Colon (tissue), 2 donors: ENCODE measurements around the gene GUCA1A.
"Not testable (repeated sequence)": the region's sequence is repeated elsewhere in the genome, so short reads cannot be mapped to it uniquely, and the experiment has no call there.

ENCODE experiments used
- FAIRE-seq: peaks from 2 replicates; lab custom pipeline; 2012; peaks lifted over from hg19 to GRCh38; lab: Jason Lieb, UNC
- donor health status: control.
- donor health status: control.

The GUCA1A gene

DNA sequence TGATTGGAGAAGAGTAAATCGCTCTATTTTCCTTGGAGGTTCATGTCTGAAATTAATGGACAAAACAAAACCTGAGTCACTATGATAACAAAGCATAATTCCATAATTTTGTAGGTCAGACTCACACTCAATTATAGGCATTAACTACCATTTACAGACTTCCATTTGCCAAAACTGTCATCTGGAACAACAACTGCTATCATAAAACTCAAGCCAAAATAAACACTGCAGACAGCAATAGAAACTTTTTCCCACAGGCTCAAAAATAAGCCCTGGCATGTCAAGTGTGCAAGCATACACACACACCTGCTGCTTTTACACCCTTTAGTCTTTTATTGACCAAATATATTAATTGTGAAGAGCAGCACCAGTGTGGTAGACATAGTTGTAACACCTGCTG is 37.4 kb downstream of the GUCA1A start:
- FAIRE-seq = no peak

DNA sequence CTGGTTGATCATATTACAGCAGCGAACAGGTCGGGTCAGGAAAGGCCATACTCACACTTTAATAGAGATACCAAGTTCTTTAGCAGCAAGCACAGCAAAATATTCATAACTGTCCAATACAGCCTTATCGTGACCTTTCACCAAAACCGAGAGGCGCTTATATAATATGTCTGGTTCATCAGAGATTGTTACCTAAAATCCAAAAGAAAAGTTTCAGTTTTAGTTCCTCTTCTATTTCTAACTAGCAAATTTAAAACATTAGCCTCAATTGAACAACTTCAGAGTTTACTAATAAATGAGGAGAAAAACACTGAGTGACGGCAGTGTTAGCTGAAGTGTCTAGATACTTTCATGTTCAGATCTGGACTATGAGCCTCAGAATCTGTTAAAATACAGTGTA is 38.6 kb downstream of the GUCA1A start:
- FAIRE-seq = no peak

DNA sequence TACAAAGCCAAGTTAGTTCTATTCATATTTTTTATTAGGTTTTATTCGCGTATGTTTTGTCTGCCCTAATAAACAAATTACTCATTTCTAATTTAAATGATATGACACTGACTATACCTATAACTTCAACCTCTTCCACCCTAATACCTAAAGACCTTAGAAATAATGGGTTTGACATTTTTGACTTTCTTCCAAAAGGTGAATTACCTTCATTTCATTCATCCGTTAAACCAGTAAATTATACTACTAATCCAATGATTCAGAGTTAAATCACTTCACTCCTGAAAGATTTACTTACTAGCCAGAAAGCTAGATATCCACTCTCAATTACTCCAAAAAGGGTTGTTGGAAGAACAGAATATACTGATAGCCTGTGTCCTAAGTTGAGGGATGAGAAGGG is 39.3 kb downstream of the GUCA1A start:
- no peak for FAIRE-seq

DNA sequence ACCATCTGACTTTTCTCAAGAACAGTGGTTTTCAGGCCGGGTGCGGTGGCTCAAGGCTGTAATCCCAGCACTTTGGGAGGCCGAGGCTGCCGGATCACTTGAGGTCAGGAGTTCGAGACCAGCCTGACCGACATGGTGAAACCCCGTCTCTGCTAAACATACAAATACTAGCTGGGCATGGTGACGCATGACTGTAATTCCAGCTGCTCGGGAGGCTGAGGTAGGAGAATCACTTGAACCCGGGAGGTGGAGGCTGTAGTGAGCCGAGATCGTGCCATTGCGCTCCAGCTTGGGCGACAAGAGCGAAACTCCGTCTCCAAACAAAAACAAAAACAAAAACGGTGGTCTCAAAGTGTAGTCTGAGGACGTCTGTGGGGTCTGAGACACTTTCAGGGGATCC is 43.3 kb downstream of the GUCA1A start:
- FAIRE-seq = not testable (repeated sequence)

DNA sequence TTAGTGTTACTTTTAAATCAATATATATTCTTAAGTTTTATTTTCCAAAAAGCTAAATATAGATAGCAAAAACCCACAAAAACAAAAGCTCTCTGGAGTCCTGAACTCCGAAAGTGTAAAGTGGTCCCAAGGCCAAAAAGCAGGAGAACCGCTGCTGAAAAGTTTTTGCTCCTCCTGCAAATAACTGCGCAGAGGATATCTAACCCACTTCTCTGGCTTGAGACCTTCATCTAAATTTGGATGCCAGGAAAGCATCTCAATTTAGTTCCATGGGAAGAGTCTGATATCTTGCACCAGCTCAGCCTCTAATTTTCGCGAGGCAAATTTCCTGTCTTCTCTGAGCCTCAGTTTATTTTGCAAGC is 44.0 kb downstream of the GUCA1A start:
- no peak for FAIRE-seq

DNA sequence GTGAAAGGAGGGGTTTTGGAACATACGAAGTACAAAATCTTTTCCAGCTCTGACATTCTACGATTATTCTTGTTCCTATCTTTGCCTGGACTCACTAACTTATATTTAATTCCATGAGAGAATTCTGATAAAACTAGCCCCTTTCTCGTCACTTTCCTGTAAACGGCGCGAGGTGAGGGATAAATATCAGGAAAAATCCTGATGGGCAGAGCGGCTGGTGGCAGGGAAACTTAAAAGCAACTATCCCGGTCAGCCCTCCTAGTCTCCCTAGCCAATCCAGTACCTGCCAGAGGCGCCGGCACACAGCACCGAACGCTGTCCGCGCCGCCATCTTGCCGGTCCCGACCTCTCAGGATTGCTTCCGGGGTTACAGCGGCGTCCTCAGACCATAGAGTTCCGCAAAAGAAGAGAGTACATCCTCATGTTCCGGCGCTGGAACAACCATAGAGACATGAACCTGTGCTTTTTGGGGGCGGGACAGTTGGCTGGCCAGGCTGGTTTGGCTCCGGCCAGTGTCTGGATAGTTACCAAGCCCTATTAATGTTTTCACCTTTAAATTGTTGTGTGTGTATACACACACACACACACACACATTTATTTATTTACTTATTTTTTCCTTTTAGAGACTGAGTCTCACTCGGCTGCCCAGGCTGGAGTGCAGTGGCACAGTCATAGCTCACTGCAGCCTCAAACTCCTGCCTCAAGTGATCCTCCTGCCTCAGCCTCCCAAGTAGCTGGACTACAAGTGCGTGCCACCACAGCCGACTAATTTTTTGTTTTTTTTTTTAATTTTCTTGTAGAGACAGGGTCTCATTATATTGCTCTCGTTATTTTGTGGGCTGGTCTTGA is 44.6 kb downstream of the GUCA1A start, which contains the start of gene MRPS10:
Gene MRPS10, minus strand, starts transcription at position 343 of the 849 bp plus-strand sequence. Its CDS starts 12 bp downstream, at position 331.
- no peak for FAIRE-seq

DNA sequence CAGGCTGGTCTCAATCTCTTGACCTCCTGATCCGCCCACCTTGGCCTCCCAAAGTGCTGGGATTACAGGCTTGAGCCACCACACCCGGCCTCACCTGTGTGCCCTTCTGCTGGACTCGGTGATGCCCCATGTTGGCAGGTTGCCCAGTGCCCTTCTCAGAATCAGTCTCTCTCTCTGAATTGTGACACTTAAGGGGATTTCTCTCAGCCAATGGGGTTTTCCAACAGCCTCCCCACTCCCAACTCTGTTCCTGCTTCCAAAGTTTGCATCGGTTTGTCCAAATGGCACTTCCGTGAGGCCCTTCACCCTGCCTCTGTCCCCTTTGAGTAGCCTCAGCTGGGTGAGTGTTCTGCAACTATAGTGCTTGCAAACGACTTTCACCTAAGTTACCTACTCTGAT is 47.6 kb downstream of the GUCA1A start:
- FAIRE-seq = no peak

DNA sequence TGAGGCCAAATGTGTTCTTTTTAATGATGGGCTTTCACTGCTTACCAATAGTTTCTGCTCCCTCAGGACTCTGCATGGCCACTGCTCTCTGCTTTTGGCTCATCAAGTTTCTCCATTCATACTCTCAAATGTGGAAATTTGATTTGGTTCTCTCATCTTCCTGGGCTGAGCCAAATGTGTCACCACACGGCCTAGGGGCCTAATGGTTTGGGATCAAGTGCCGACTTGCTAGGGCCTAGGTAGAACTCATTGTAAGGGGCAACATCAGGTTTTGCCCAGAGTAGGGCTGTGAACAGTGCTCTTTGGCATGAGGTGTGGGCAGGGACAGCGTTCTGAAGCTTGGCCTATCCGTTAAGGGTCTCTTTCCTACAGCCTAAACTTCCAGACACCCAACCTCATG is 48.4 kb downstream of the GUCA1A start:
- FAIRE-seq = no peak

DNA sequence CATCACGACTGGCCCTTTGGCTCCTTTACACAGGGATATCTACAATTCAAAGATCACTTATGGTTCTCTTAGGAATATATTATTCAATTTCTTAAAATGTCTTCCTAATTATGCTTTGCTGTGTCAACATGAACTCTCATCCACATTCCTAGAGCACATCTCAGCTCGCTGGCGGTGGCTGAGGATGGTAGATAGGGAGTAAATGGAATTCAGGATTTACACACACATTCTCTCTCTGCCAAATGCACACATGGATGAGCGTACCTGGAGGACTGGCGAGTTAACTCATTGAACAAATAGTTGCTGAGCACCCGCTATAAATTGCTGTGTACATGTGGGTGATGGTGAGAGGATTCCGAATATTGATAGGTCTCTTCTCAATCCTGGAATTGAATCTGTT is 49.3 kb downstream of the GUCA1A start:
- FAIRE-seq = no peak

DNA sequence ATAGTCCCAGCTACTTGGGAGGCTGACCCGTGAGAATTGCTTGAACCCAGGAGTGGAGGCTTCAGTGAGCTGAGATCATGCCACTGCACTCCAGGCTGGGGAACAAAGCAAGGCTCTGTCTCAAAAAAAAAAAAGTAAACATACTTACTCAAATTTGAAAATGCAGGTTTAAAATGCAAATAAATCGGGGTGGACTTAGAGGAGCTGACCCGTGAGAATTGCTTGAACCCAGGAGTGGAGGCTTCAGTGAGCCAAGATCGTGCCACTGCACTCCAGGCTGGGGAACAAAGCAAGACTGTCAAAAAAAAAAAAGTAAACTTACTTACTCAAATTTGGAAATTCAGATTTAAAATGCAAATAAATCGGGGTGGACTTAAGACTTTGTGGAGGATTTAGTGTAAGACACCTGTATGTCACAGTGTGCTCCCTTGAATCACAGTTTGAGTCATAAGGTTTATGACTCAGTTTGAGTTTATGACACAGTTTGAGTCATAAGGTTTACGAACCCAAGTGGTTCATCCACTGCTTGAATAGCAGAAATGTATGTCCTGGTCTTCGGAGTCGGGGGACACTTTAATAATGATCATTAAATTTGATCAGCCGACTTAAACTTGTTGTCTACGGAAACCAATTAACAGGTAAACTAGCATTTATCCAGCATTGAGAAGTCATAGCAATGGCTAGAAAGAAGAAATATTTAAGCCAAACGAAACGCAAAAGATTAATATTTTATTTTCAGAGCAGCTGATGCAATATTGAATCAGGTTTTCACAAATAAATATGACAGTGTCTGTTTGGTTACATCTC is 51.3 kb downstream of the GUCA1A start:
- FAIRE-seq = no peak

DNA sequence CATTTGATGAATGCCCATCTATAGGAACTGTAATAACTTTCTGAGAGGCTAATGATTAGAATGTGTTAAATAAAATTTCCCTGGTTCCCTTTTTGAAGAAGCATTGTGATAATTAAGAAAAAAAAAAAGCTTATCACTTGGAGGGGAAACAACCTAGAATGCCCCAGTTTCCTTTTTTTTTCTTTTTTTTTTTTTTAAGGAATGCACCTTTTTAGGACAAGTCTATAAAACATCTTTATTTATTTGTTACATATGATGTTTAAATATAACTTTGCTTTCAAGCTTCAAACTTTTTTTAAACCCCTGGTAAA is 51.8 kb downstream of the GUCA1A start:
- no peak for FAIRE-seq

DNA sequence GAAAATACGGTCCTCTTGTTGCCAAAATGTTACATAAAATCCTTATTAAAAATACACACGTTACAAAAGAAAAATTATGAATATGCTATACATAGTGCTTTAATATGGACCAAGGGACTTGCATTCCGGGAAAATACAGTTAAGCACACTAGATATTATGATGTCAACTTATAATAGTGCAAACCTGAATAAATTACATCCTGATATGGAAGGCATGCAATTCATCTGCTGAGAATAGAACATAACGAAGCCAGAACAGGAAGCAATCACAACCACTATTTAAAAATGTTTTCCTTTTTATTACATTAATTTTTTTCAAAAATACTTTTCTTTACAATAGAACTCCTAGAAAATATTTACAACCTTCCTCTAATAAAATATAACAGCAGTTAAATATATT is 52.3 kb downstream of the GUCA1A start:
- no peak for FAIRE-seq

DNA sequence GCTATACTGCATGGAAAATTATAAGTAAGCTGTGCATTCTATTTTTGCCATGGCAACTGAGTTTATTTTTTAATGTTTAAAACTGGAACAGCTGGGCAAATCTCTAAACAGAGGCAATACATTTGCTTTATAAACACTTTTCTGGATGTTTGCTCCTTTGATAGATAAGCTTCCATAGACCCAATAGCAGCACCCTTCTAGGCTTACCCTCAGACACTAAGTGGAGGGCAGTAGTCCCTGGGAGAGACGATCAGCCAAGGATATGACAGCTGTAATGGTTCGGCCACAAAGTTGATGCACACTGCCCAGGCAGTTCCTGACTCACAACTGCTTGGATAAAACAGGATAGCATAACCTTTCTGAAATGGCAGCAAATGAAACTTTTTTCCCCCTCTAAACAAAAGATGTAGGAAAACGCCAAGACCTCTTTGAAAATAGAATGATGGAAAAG is 53.0 kb downstream of the GUCA1A start:
- no peak for FAIRE-seq

DNA sequence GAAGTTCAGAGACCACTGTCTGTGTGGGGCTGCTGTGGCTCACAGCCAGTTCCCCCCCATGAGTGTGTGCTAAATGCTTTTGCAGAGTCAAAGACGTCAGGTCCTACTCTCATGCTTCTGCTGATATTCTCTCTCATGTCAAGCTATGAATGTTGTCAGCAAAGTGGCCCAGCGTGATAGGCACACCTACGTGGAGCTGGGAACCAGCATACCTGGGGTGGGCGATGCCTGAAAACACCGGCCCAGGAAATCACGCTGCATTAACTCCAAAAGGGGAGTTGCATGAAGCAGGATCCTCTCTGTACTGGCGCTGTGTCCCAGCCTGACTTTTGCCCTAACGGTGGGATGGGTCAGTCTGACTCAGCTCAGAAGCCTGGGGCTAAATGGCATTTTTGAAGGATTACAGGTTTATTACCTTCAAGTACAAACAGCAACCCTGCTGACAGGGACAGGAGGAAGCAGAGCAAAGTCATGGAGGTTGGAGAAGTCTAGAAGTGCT is 53.5 kb downstream of the GUCA1A start:
- no peak for FAIRE-seq

DNA sequence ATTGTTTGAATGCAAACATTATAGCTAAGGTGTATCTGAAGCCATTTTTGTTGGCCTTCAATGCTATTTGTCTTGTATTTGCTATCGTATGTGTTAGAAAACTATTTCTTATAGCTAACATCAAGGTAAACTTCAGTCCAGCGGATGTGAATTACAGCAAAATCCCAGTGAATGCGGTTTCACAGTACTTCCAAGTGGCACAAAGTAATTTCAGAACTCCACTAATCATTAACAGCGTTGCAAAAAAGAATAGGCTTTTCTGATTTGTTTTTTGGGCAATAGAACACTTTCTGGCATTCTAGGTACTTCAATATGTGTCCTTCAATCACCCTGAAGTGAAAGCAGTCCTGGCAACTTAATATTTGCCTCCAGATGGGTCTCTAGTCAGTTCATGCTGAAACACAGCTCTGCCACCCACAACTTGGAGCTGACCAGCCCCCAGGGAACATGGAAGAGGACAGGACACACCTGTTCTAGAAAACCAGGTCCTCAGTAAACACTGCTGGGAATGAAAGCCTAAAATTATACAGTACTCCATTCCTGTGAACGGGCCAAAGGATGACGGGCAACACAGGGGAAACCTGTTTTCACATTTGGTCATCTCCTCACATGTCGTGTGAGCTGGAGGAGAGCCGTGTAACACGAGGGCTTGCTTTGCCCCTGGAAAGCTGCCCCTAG is 54.1 kb downstream of the GUCA1A start:
- FAIRE-seq = no peak

DNA sequence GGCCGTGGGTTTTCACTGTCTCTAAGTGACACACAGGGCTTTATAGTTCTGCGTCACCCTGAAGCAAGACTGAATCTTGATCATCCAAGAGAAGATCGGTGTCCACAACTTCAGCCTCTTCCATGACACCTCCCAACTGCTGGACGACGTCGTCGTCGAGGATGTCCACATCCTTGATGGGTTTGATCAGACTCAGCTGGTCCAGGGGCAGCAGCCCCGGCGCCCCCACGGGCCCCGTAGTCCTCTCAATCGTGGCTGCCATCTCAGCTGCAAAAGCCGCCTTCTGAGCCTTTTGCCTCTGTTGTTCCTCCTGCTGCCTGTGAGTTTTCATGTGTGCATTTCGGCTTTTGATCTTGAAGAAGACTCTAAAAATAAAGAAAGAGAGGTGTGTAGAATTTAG is 55.1 kb downstream of the GUCA1A start:
- FAIRE-seq = no peak
